T-helper 17 cell (primary cell): ENCODE data around the gene UBD. TPM values are rescaled to one million over a fixed set of nuclear protein-coding genes. Genes with fewer than 3 reads are reported as not detected.

ENCODE experiments used
- ATAC-seq: fragments of 150-1000 bp; cut with Tn5 transposase; 2 replicates; pipeline ENCODE4 v1.10.0; 2021; ENCODE audit warnings: mild to moderate bottlenecking, moderate library complexity
- DNase-seq, 3 donors: peaks; one replicate each; pipeline versions ENCODE4 v3.0.0 to v3.0.0-alpha.2; 2020 to 2021
- H3K9me3 ChIP-seq: one replicate; pipeline ENCODE4 v1.7.0; 2013; ENCODE audit warnings: low read length, mild to moderate bottlenecking; ENCODE audit not compliant: control insufficient read depth, poor library complexity, severe bottlenecking
- H3K27ac Mint-ChIP-seq: one replicate; pipeline ENCODE4 v1.8.0; 2022; ENCODE audit warnings: mild to moderate bottlenecking, moderate library complexity, mixed read lengths
- H3K27me3 Mint-ChIP-seq: one replicate; pipeline ENCODE4 v1.8.0; 2022; ENCODE audit warnings: mixed read lengths
- H3K36me3 Mint-ChIP-seq: one replicate; pipeline ENCODE4 v1.8.0; 2022; ENCODE audit warnings: low read depth, mixed read lengths
- H3K4me1 Mint-ChIP-seq: one replicate; pipeline ENCODE4 v1.8.0; 2022; ENCODE audit warnings: mild to moderate bottlenecking, mixed read lengths
- H3K4me3 Mint-ChIP-seq: one replicate; pipeline ENCODE4 v1.8.0; 2022; ENCODE audit warnings: mild to moderate bottlenecking, moderate library complexity, mixed read lengths
- total RNA-seq, 4 donors: library from RNA in 2 of 4; stranded (reverse) in 2 of 4; gene quantifications; one replicate each; pipeline ENCODE4 v1.2.3 and lab custom pipeline; 2022 to 2026

UBD gene
- total RNA-seq, 2 donors from 2014 or later: not detected

- peaks cover 19% of the 10 kb centered on the region for H3K4me1 Mint-ChIP-seq
- peaks cover 71% of the 10 kb centered on the region for H3K27me3 Mint-ChIP-seq
- DNase-seq (no peak), ATAC-seq (peak; percentile 60)
- H3K4me3 Mint-ChIP-seq: peak overlapping the region; percentile 91
- no peaks in the 10 kb centered on the region for H3K9me3 ChIP-seq
- H3K36me3 Mint-ChIP-seq: no peaks in the 10 kb centered on the region
- no peak overlapping the region for H3K27ac Mint-ChIP-seq
Observed at GRCh38 chr6:29553268-29554057, 6.1 kb downstream of the UBD start.

DNA sequence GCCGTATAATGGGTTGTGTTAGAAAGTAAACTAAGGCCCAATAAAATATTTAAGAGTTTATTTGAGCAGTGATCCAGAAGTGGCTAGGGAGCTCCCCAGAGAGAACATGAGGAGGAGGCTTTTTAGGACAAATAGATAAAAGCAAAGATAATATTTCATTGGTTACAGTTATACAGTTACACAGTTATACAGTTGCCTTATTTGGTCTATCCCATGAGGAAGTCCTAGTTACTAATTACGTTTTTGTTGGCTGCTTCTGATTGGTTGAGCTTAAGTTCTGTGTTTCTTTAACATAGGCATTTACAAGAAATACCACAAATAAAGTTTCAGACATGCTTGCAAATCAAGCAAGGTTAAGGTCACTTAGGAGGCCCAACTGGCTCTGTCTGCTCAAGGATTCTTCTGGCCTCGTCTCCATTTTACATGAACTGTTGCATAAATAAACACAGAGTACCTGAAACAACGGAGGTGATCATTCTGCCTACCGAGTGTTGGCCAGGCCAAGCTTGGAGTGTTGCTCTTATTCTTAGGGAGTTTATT, 7.0 kb downstream of the UBD start:
- Mint-ChIP-seq H3K4me3 (peak overlapping the region; percentile 91), H3K27me3 (peaks cover 67% of the 10 kb centered on the region), H3K27ac (no peak overlapping the region), H3K36me3 (no peaks in the 10 kb centered on the region), H3K4me1 (peaks cover 19% of the 10 kb centered on the region)
- H3K9me3 ChIP-seq: no peaks in the 10 kb centered on the region
- ATAC-seq (peak; percentile 89), DNase-seq (no peak)

DNA sequence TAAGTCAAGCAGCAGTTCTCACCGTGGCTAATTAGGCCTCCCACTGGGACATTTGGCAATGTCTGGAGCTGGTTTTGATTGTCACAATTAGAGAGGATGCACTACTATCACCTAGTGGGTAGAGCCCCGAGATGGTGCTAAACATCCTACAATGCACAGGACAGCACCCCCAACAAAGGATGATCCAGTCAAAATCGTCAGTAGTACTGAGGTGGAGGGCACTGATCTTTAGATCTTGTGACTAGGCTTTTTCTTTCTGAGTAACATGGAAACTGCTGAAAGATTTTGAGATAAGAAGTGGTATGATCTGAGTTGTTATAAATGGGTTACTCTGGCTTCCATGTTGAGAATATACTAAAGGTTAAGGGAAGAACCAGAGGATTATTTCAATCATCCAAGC, 12.0 kb downstream of the UBD start:
- Mint-ChIP-seq H3K27ac (no peak overlapping the region), H3K4me1 (no peaks in the 10 kb centered on the region), H3K4me3 (no peak overlapping the region), H3K27me3 (peaks cover 43% of the 10 kb centered on the region), H3K36me3 (no peaks in the 10 kb centered on the region)
- DNase-seq (no peak), ATAC-seq (no peak)
- no peaks in the 10 kb centered on the region for H3K9me3 ChIP-seq

DNA sequence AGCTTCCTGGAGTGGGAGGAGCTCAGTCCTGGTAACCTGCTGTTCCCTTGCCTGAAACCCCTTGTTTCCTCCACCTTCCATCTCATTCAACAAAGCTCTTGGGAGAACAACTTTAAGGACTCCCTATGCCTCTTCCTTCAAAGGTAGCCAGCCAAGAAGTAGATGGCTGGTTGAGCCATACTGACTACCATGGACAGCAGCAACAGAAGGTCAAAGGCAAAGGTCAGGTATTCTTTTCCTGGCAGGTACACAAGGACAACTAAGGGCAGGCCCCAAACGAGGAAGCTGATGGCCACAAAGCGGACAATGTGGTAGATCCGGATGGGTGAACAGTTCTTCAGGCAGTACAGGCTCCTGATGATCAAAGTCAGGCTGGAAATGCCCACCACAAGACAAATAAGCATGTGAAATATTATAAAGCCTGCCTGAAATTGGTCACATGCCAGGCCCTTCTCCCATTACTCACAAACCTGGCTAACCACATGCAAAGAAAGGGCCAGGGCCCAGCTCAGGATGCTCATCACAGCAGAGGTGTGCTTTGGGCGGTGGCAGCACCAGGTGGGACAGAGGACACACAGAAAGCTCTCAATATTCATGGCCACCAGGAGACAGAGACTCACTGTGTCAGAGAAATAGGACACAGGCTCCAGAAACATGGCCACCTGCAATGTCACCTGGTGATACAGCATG, 21.7 kb downstream of the UBD start:
- Mint-ChIP-seq H3K36me3 (no peaks in the 10 kb centered on the region), H3K27me3 (peaks cover 35% of the 10 kb centered on the region), H3K27ac (no peak overlapping the region), H3K4me3 (no peak overlapping the region), H3K4me1 (no peaks in the 10 kb centered on the region)
- no peaks in the 10 kb centered on the region for H3K9me3 ChIP-seq
- ATAC-seq (no peak), DNase-seq (no peak)

- ATAC-seq (no peak), DNase-seq (no peak)
- no peaks in the 10 kb centered on the region for H3K9me3 ChIP-seq
- no peaks in the 10 kb centered on the region for H3K4me1 Mint-ChIP-seq
- H3K27ac Mint-ChIP-seq: no peak overlapping the region
- H3K36me3 Mint-ChIP-seq: no peaks in the 10 kb centered on the region
- no peak overlapping the region for H3K4me3 Mint-ChIP-seq
- H3K27me3 Mint-ChIP-seq: peaks cover 19% of the 10 kb centered on the region
Observed at GRCh38 chr6:29532320-29532951, 27.1 kb downstream of the UBD start.

GRCh38 chr6:29531668-29532067, 27.9 kb downstream of the UBD start:
- no peak for DNase-seq
- ATAC-seq: no peak
- no peak overlapping the region for H3K27ac Mint-ChIP-seq
- H3K36me3 Mint-ChIP-seq: peaks cover 2% of the 10 kb centered on the region
- H3K9me3 ChIP-seq: no peaks in the 10 kb centered on the region
- H3K4me3 Mint-ChIP-seq: no peak overlapping the region
- H3K27me3 Mint-ChIP-seq: peaks cover 24% of the 10 kb centered on the region
- no peaks in the 10 kb centered on the region for H3K4me1 Mint-ChIP-seq

GRCh38 chr6:29530671-29531310, 28.7 kb downstream of the UBD start:
- H3K9me3 ChIP-seq: no peaks in the 10 kb centered on the region
- Mint-ChIP-seq H3K4me3 (no peak overlapping the region), H3K27ac (no peak overlapping the region), H3K27me3 (peaks cover 33% of the 10 kb centered on the region), H3K36me3 (peaks cover 2% of the 10 kb centered on the region), H3K4me1 (no peaks in the 10 kb centered on the region)
- no peak for ATAC-seq
- DNase-seq: no peak

- no peak for DNase-seq
- Mint-ChIP-seq H3K27me3 (peaks cover 41% of the 10 kb centered on the region), H3K27ac (no peak overlapping the region), H3K4me3 (no peak overlapping the region), H3K36me3 (peaks cover 2% of the 10 kb centered on the region), H3K4me1 (no peaks in the 10 kb centered on the region)
- no peaks in the 10 kb centered on the region for H3K9me3 ChIP-seq
- ATAC-seq: no peak
Observed at GRCh38 chr6:29529956-29530355, 29.6 kb downstream of the UBD start.

- Mint-ChIP-seq H3K27me3 (peaks cover 47% of the 10 kb centered on the region), H3K27ac (no peak overlapping the region), H3K36me3 (peaks cover 4% of the 10 kb centered on the region), H3K4me3 (no peak overlapping the region), H3K4me1 (no peaks in the 10 kb centered on the region)
- DNase-seq: no peak
- H3K9me3 ChIP-seq: no peaks in the 10 kb centered on the region
- no peak for ATAC-seq
Observed at GRCh38 chr6:29528988-29529560, 30.5 kb downstream of the UBD start.

- ATAC-seq (no peak), DNase-seq (no peak)
- H3K9me3 ChIP-seq: no peaks in the 10 kb centered on the region
- Mint-ChIP-seq H3K4me3 (no peak overlapping the region), H3K4me1 (no peaks in the 10 kb centered on the region), H3K27ac (no peak overlapping the region), H3K36me3 (peaks cover 4% of the 10 kb centered on the region), H3K27me3 (peaks cover 50% of the 10 kb centered on the region)
Observed at GRCh38 chr6:29528300-29528931, 31.1 kb downstream of the UBD start.

- ATAC-seq: no peak
- H3K27me3 Mint-ChIP-seq: peaks cover 52% of the 10 kb centered on the region
- H3K4me1 Mint-ChIP-seq: no peaks in the 10 kb centered on the region
- H3K36me3 Mint-ChIP-seq: peaks cover 4% of the 10 kb centered on the region
- H3K9me3 ChIP-seq: no peaks in the 10 kb centered on the region
- H3K4me3 Mint-ChIP-seq: no peak overlapping the region
- H3K27ac Mint-ChIP-seq: no peak overlapping the region
- DNase-seq: no peak
Observed at GRCh38 chr6:29527564-29527963, 32.0 kb downstream of the UBD start.

- Mint-ChIP-seq H3K27ac (no peak overlapping the region), H3K36me3 (peaks cover 4% of the 10 kb centered on the region), H3K27me3 (peaks cover 52% of the 10 kb centered on the region), H3K4me3 (no peak overlapping the region), H3K4me1 (no peaks in the 10 kb centered on the region)
- ATAC-seq: no peak
- H3K9me3 ChIP-seq: no peaks in the 10 kb centered on the region
- no peak for DNase-seq
Observed at GRCh38 chr6:29527126-29527525, 32.4 kb downstream of the UBD start.
